Stimulated activated CD8-positive, alpha-beta memory T cell treated with anti-CD3 and anti-CD28 coated beads, Interleukin-7, amount 100 ng/mL, for 4 hours (primary cell): ENCODE measurements around the gene KIR3DL3.
"Not testable (repeated sequence)": the region's sequence is repeated elsewhere in the genome, so short reads cannot be mapped to it uniquely, and the experiment has no call there.

ENCODE experiments used
- DNase-seq, 2 donors: peaks; one replicate each; pipeline ENCODE4 v3.0.0-alpha.2; 2020; ENCODE audit warnings: low read depth in 2 of 2

Gene KIR3DL3

GRCh38 chr19:54731191-54731590 lies 6.9 kb downstream of the KIR3DL3 start:
- DNase-seq, result no peak

- DNase-seq, result not testable (repeated sequence)
Measured at GRCh38 chr19:54738306-54738705, 14.1 kb downstream of the KIR3DL3 start, which contains the start of gene KIR2DL3. TSS of gene KIR2DL3 (plus strand) at chr19:54738513. CDS start at chr19:54738546, 33 bp downstream.

- DNase-seq, result no peak
Measured at GRCh38 chr19:54738715-54739114, 14.5 kb downstream of the KIR3DL3 start.

GRCh38 chr19:54739587-54740497 lies 15.6 kb downstream of the KIR3DL3 start:
- no peak for DNase-seq

- not testable (repeated sequence) for DNase-seq
Measured at GRCh38 chr19:54741950-54742349, 17.7 kb downstream of the KIR3DL3 start.

GRCh38 chr19:54744080-54744479 lies 19.8 kb downstream of the KIR3DL3 start:
- DNase-seq, result not testable (repeated sequence)

GRCh38 chr19:54747614-54748322 lies 23.5 kb downstream of the KIR3DL3 start:
- DNase-seq, result not testable (repeated sequence)

- not testable (repeated sequence) for DNase-seq
Measured at GRCh38 chr19:54750276-54750675, 26.0 kb downstream of the KIR3DL3 start.

GRCh38 chr19:54756204-54757110 lies 32.2 kb downstream of the KIR3DL3 start:
- peak in 1 of 2 donors; percentile 24 for DNase-seq

- not testable (repeated sequence) for DNase-seq
Measured at GRCh38 chr19:54758577-54758976, 34.3 kb downstream of the KIR3DL3 start.

- not testable (repeated sequence) for DNase-seq
Measured at GRCh38 chr19:54764219-54764618, 40.0 kb downstream of the KIR3DL3 start.

GRCh38 chr19:54766464-54766863 lies 42.2 kb downstream of the KIR3DL3 start:
- DNase-seq, result not testable (repeated sequence)

- DNase-seq, result not testable (repeated sequence)
Measured at GRCh38 chr19:54769646-54770045, 45.4 kb downstream of the KIR3DL3 start, which contains the start of gene KIR2DL1. TSS of gene KIR2DL1 (plus strand) at chr19:54769793. CDS start at chr19:54769851, 58 bp downstream.

- not testable (repeated sequence) for DNase-seq
Measured at GRCh38 chr19:54770511-54770910, 46.3 kb downstream of the KIR3DL3 start.

- DNase-seq, result peak in 1 of 2 donors; percentile 10
Measured at GRCh38 chr19:54771018-54771960, 47.0 kb downstream of the KIR3DL3 start.

GRCh38 chr19:54772666-54773065 lies 48.4 kb downstream of the KIR3DL3 start:
- DNase-seq, result not testable (repeated sequence)

- DNase-seq, result not testable (repeated sequence)
Measured at GRCh38 chr19:54775095-54775815, 51.0 kb downstream of the KIR3DL3 start.

- not testable (repeated sequence) for DNase-seq
Measured at GRCh38 chr19:54775830-54776229, 51.6 kb downstream of the KIR3DL3 start.

- DNase-seq, result not testable (repeated sequence)
Measured at GRCh38 chr19:54777851-54778250, 53.6 kb downstream of the KIR3DL3 start.
